K562 (cell line): Measurements from ENCODE around the gene EPGN. TPM values are rescaled to one million over a fixed set of nuclear protein-coding genes. Genes with fewer than 3 reads are reported as not detected.

Experiments
- ETV5 ChIP-seq: sonication (generic); formaldehyde crosslinking; IDR thresholded peaks from 2 replicates; pipeline ENCODE4 v1.4.0; 2020; ENCODE audit warnings: low read depth, mild to moderate bottlenecking, missing genetic modification reagents
- EZH2 ChIP-seq: IDR thresholded peaks from 2 replicates; pipeline ENCODE4 v1.6.1; 2012; ENCODE audit warnings: low read depth, mild to moderate bottlenecking, inconsistent platforms, low read length, borderline replicate concordance
- GABPA ChIP-seq: fragments of 200-800 bp; sonication (Bioruptor generic); conservative IDR thresholded peaks from 2 replicates; pipeline ENCODE4 v1.6.1; 2016; ENCODE audit warnings: low read depth, missing genetic modification characterization, missing compliant biosample characterization
- HIVEP1 ChIP-seq: fragments of 250-450 bp; sonication (Bioruptor Pico); IDR thresholded peaks from 2 replicates; pipeline ENCODE4 v1.4.0; 2020; ENCODE audit warnings: mild to moderate bottlenecking
- KAT7 ChIP-seq: sonication (generic); formaldehyde crosslinking; IDR thresholded peaks from 2 replicates; pipeline ENCODE4 v1.8.0; 2022; ENCODE audit warnings: missing genetic modification reagents, mild to moderate bottlenecking, borderline replicate concordance
- NR4A1 ChIP-seq, 2 experiments: fragments of 250-450 bp in 1 of 2; fragments of 450-650 bp in 1 of 2; sonication (Bioruptor Pico) in 1 of 2; IDR thresholded peaks; 2 replicates each; pipeline versions ENCODE4 v1.4.0 to v1.6.1; 2016 to 2020; ENCODE audit warnings: mild to moderate bottlenecking in 2 of 2, missing compliant biosample characterization in 1 of 2, missing genetic modification characterization in 1 of 2, moderate library complexity in 1 of 2
- POLR2AphosphoS5 ChIP-seq: IDR thresholded peaks from 2 replicates; pipeline ENCODE4 v1.6.1; 2011; ENCODE audit warnings: mild to moderate bottlenecking, low read depth, low read length, moderate library complexity; ENCODE audit not compliant: control insufficient read depth, insufficient read depth
- POLR2H ChIP-seq: IDR thresholded peaks from 2 replicates; pipeline ENCODE4 v1.6.1; 2016; ENCODE audit warnings: missing genetic modification characterization, low read depth, mild to moderate bottlenecking, control low read depth, missing compliant biosample characterization, moderate library complexity
- PURB ChIP-seq: sonication (generic); formaldehyde crosslinking; IDR thresholded peaks from 2 replicates; pipeline ENCODE4 v1.9.0; 2021; ENCODE audit warnings: low read depth, mild to moderate bottlenecking, missing genetic modification reagents
- RCOR1 ChIP-seq, 2 experiments: IDR thresholded peaks; 2 replicates each; pipeline ENCODE4 v1.6.1; 2012; ENCODE audit warnings: low read depth in 2 of 2, low read length in 2 of 2, borderline replicate concordance in 1 of 2, improper control_type of control experiment in 1 of 2
- SIN3A ChIP-seq, 2 experiments: fragments of 150-350 bp in 1 of 2; IDR thresholded peaks; 2 replicates each; pipeline ENCODE4 v1.6.1; 2011 to 2016; ENCODE audit warnings: borderline replicate concordance in 2 of 2, low read depth in 2 of 2, low read length in 2 of 2, mild to moderate bottlenecking in 2 of 2, moderate library complexity in 2 of 2; ENCODE audit not compliant: control insufficient read depth in 1 of 2
- SIRT6 ChIP-seq: IDR thresholded peaks from one replicate; pipeline ENCODE4 v1.6.1; 2012; ENCODE audit warnings: low read depth, mild to moderate bottlenecking, control low read depth, inconsistent platforms, low read length, moderate library complexity
- SMARCE1 ChIP-seq: fragments of 450-650 bp; IDR thresholded peaks from 2 replicates; pipeline ENCODE4 v1.7.1; 2016; ENCODE audit warnings: mild to moderate bottlenecking
- ZNF41 ChIP-seq: fragments of 250-450 bp; sonication (Bioruptor Pico); conservative IDR thresholded peaks from 2 replicates; pipeline ENCODE4 v1.4.0; 2020; ENCODE audit warnings: mild to moderate bottlenecking
- ZNF551 ChIP-seq: fragments of 250-450 bp; sonication (Bioruptor Pico); IDR thresholded peaks from 2 replicates; pipeline ENCODE4 v1.5.0; 2021; ENCODE audit warnings: mild to moderate bottlenecking, moderate library complexity
- ZNF695 ChIP-seq: fragments of 450-650 bp; formaldehyde crosslinking; IDR thresholded peaks from 2 replicates; pipeline ENCODE4 v1.4.0; 2020; ENCODE audit warnings: mild to moderate bottlenecking, moderate library complexity
- polyA plus RNA-seq, 8 experiments: library from polyadenylated mRNA; depleted of rRNA in 4 of 8; stranded (reverse) in 5 of 8; unstranded in 3 of 8; fragments of >200 nt; fragmentation: Nextera tagmentation in 2 of 8; fragmentation: Illumina TruSeq in 1 of 8; extraction: Ambion mirVana in 2 of 8; extraction: Trizol in 1 of 8; gene quantifications; 2 replicates each; pipeline versions ENCODE4 v1.2.1 to v1.2.3, GENCODE V29; 2011 to 2014; ENCODE audit warnings: inconsistent platforms in 1 of 8, missing spikeins in 1 of 8
- total RNA-seq, 7 experiments: library from RNA; depleted of rRNA in 6 of 7; stranded (reverse); fragments of >200 nt in 6 of 7; fragmentation: Illumina TruSeq in 2 of 7; extraction: Trizol in 2 of 7; gene quantifications; 2 replicates each; pipeline versions ENCODE4 v1.2.1 to v1.2.3, GENCODE V29; 2011 to 2021; ENCODE audit warnings: low replicate concordance in 1 of 7
- TF ChIP-seq, protein P1 (sequence below): sonication (generic); formaldehyde crosslinking; IDR thresholded peaks from 2 replicates; pipeline ENCODE4 v1.9.0; 2022; ENCODE audit warnings: mild to moderate bottlenecking, missing genetic modification reagents
- TF ChIP-seq, protein P2 (sequence below): sonication (generic); IDR thresholded peaks from 2 replicates; pipeline ENCODE4 v1.6.1; 2016
- TF ChIP-seq, protein P3 (sequence below): sonication (generic); formaldehyde crosslinking; IDR thresholded peaks from 2 replicates; pipeline ENCODE4 v1.8.1; 2023; ENCODE audit warnings: mild to moderate bottlenecking, missing genetic modification reagents, moderate library complexity
- TF ChIP-seq, protein P4 (sequence below): fragments of 450-650 bp; IDR thresholded peaks from 2 replicates; pipeline ENCODE4 v1.6.1; 2017; ENCODE audit warnings: antibody characterized with exemption
- TF ChIP-seq, protein P5 (sequence below): fragments of 450-650 bp; IDR thresholded peaks from 2 replicates; pipeline ENCODE4 v1.6.1; 2016; ENCODE audit warnings: missing biosample characterization, missing genetic modification characterization

EPGN gene
- total and polyA plus RNA-seq, 9 of the 15 experiments (the other 6 are each of a cell fraction or from before 2014, with no cell fraction given) = 0.10 to 0.56 TPM; not detected in 7

DNA sequence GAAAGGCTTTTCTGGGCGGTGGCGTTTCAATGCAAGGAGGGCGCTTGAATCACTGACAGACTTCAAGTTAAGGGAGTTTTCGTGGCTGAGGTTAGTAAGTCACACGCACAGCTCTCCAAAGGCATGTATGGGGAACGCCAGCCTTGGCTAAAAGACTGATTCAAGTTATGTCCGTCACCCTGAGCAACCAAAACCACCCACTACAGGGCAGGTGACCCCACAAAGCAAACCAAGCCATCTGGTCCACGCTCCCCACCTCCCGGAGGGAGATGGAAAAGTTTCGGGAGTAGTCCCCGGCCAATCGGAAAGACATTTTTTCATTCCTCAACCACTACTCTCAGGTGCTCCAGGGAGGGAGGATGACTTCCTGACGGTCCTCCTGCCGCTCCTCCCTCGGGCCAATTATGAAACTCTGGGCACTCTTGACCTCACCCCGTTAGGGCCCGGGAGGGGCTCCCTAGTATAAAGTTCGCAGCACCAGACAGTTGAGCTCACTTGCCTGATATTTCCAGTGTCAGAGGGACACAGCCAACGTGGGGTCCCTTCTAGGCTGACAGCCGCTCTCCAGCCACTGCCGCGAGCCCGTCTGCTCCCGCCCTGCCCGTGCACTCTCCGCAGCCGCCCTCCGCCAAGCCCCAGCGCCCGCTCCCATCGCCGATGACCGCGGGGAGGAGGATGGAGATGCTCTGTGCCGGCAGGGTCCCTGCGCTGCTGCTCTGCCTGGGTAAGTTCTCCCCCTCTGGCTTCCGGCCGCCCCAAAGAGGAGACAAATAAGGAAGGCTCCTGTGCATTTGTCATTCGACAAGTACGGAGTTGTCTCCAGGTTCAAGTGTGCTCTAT lies 56.6 kb downstream of the EPGN start, which contains the start of gene EREG (continued):
- TF ChIP-seq NR4A1 (CRISPR knock-in tag; IDR thresholded peaks at IDR 0.05) (no peak), NR4A1 (tag; IDR thresholded peaks at IDR 0.05) (no peak), ETV5 (0 out of 2 replicates have a peak, but pooled peaks have one; percentile 13), ZNF551 (no peak), PURB (no peak), POLR2H (tag) (0 out of 2 replicates have a peak, but pooled peaks have one; percentile 47), HIVEP1 (CRISPR knock-in tag) (no peak), SIN3A (IDR thresholded peaks at IDR 0.05; ENCODE audit: borderline replicate concordance in 2 of 2, control insufficient read depth in 1 of 2, low read depth in 2 of 2, low read length in 2 of 2) (no peak), EZH2 (no peak), GABPA (tag) (no peak), RCOR1 (IDR thresholded peaks at IDR 0.05; ENCODE audit: borderline replicate concordance in 1 of 2, low read depth in 2 of 2, low read length in 2 of 2) (peak in 1 of 2 experiments; percentile 41; a peak in 1 of 4 replicates), SMARCE1 (no peak), ZNF41 (no peak), POLR2AphosphoS5 (peak; percentile 46), SIRT6 (no peak), KAT7 (CRISPR knock-in tag) (no peak), ZNF695 (no peak)
- TF ChIP-seq, protein P1, sequence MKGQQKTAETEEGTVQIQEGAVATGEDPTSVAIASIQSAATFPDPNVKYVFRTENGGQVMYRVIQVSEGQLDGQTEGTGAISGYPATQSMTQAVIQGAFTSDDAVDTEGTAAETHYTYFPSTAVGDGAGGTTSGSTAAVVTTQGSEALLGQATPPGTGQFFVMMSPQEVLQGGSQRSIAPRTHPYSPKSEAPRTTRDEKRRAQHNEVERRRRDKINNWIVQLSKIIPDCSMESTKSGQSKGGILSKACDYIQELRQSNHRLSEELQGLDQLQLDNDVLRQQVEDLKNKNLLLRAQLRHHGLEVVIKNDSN (CRISPR knock-in tag) = no peak
- TF ChIP-seq, protein P2, sequence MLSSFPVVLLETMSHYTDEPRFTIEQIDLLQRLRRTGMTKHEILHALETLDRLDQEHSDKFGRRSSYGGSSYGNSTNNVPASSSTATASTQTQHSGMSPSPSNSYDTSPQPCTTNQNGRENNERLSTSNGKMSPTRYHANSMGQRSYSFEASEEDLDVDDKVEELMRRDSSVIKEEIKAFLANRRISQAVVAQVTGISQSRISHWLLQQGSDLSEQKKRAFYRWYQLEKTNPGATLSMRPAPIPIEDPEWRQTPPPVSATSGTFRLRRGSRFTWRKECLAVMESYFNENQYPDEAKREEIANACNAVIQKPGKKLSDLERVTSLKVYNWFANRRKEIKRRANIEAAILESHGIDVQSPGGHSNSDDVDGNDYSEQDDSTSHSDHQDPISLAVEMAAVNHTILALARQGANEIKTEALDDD = 0 out of 2 replicates have a peak, but pooled peaks have one; percentile 36
- TF ChIP-seq, protein P3, sequence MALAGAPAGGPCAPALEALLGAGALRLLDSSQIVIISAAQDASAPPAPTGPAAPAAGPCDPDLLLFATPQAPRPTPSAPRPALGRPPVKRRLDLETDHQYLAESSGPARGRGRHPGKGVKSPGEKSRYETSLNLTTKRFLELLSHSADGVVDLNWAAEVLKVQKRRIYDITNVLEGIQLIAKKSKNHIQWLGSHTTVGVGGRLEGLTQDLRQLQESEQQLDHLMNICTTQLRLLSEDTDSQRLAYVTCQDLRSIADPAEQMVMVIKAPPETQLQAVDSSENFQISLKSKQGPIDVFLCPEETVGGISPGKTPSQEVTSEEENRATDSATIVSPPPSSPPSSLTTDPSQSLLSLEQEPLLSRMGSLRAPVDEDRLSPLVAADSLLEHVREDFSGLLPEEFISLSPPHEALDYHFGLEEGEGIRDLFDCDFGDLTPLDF (CRISPR knock-in tag) = no peak
- TF ChIP-seq, protein P4, sequence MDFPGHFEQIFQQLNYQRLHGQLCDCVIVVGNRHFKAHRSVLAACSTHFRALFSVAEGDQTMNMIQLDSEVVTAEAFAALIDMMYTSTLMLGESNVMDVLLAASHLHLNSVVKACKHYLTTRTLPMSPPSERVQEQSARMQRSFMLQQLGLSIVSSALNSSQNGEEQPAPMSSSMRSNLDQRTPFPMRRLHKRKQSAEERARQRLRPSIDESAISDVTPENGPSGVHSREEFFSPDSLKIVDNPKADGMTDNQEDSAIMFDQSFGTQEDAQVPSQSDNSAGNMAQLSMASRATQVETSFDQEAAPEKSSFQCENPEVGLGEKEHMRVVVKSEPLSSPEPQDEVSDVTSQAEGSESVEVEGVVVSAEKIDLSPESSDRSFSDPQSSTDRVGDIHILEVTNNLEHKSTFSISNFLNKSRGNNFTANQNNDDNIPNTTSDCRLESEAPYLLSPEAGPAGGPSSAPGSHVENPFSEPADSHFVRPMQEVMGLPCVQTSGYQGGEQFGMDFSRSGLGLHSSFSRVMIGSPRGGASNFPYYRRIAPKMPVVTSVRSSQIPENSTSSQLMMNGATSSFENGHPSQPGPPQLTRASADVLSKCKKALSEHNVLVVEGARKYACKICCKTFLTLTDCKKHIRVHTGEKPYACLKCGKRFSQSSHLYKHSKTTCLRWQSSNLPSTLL = no peak
- TF ChIP-seq, protein P5, sequence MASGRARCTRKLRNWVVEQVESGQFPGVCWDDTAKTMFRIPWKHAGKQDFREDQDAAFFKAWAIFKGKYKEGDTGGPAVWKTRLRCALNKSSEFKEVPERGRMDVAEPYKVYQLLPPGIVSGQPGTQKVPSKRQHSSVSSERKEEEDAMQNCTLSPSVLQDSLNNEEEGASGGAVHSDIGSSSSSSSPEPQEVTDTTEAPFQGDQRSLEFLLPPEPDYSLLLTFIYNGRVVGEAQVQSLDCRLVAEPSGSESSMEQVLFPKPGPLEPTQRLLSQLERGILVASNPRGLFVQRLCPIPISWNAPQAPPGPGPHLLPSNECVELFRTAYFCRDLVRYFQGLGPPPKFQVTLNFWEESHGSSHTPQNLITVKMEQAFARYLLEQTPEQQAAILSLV (tag) = no peak
